Non-pigmented ciliary epithelial cell (primary cell): ENCODE results near the gene APBB2.

Experiments used
- DNase-seq: peaks from one replicate; pipeline ENCODE4 v3.0.0-alpha.2; 2010; ENCODE audit warnings: low read depth

APBB2 gene

GRCh38 chr4:40971338-40971737 lies 243.0 kb downstream of the APBB2 start:
- DNase-seq = no peak

GRCh38 chr4:40969501-40969900 lies 244.8 kb downstream of the APBB2 start:
- DNase-seq = no peak

- no peak for DNase-seq
Observed at GRCh38 chr4:40967550-40967949, 246.8 kb downstream of the APBB2 start.

- no peak for DNase-seq
Observed at GRCh38 chr4:40966091-40966490, 248.3 kb downstream of the APBB2 start.

- DNase-seq = no peak
Observed at GRCh38 chr4:40963897-40964478, 250.4 kb downstream of the APBB2 start.

GRCh38 chr4:40962551-40963180 lies 251.7 kb downstream of the APBB2 start:
- DNase-seq = no peak

- no peak for DNase-seq
Observed at GRCh38 chr4:40960941-40961340, 253.4 kb downstream of the APBB2 start.

GRCh38 chr4:40957281-40957680 lies 257.1 kb downstream of the APBB2 start:
- DNase-seq = no peak

- DNase-seq = no peak
Observed at GRCh38 chr4:40956721-40957255, 257.6 kb downstream of the APBB2 start.

- no peak for DNase-seq
Observed at GRCh38 chr4:40954088-40954668, 260.2 kb downstream of the APBB2 start.

- DNase-seq = no peak
Observed at GRCh38 chr4:40953283-40954087, 260.9 kb downstream of the APBB2 start.

GRCh38 chr4:40952672-40953071 lies 261.7 kb downstream of the APBB2 start:
- DNase-seq = no peak

- DNase-seq = no peak
Observed at GRCh38 chr4:40952217-40952616, 262.1 kb downstream of the APBB2 start.

- DNase-seq = no peak
Observed at GRCh38 chr4:40951026-40951425, 263.3 kb downstream of the APBB2 start.

GRCh38 chr4:40949358-40950100 lies 264.8 kb downstream of the APBB2 start:
- DNase-seq = no peak

- no peak for DNase-seq
Observed at GRCh38 chr4:40948014-40948413, 266.3 kb downstream of the APBB2 start.

GRCh38 chr4:40946652-40947051 lies 267.7 kb downstream of the APBB2 start:
- no peak for DNase-seq

GRCh38 chr4:40940756-40941155 lies 273.6 kb downstream of the APBB2 start:
- no peak for DNase-seq

GRCh38 chr4:40940317-40940741 lies 274.0 kb downstream of the APBB2 start:
- no peak for DNase-seq

- no peak for DNase-seq
Observed at GRCh38 chr4:40939856-40940255, 274.5 kb downstream of the APBB2 start.

GRCh38 chr4:40938337-40938736 lies 276.0 kb downstream of the APBB2 start:
- no peak for DNase-seq
